ENCODE results near the gene CHAF1A. TPM values are rescaled to one million over a fixed set of nuclear protein-coding genes. Genes with fewer than 3 reads are reported as not detected.
A peak's percentile ranks its signal among the peaks of the same experiment; 100 is the strongest.

Gene CHAF1A
- total and polyA plus RNA-seq, 7 donors: 3.6 to 19.1 (median 5.4) TPM

DNA sequence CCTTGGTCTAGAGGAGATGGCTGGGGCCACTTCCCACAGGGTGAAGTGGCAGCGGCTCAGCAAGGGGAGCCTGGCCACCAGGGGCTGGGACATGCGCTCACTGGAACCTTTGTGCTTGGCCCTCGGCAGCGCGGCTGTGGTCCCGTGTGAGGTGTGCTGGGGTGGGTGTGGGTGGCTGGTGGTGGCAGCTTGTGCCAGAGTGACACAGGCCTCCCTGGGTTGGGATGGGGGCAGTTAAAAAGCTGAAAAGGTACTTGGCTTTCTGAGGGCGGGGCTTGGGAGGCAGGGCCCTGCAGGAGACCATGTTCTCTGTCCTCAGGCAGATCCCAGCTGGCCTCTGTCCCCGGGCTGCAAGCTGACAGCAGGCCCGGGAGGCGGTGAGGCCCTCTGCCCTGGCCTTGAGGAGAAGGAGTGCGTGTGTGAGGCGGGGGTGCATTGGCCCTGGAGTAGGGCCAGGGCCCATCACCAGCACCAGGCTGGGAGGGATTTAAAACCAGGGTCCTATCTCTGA lies 41.7 kb upstream of the CHAF1A start:
- Histone ChIP-seq H3K27ac (peak overlapping the region in 3 of 4 donors; percentile 22 to 49 (median 42)), H3K27me3 (no peaks in the 10 kb centered on the region), H3K9me3 (no peaks in the 10 kb centered on the region), H3K4me1 (peaks cover 0 to 12% (median 5%) of the 10 kb centered on the region in 4 donors), H3K4me3 (no peak overlapping the region), H3K36me3 (peaks cover 24 to 81% (median 38%) of the 10 kb centered on the region in 4 donors)
- peak; percentile 79 for DNase-seq
- 68 to 81% methylated on average over 12 of the region's 12 CpGs for WGBS, 2 donors
- TF ChIP-seq POLR2A (IDR thresholded peaks at IDR 0.05) (no peak), POLR2AphosphoS5 (IDR thresholded peaks at IDR 0.05) (peak in 2 of 4 donors; percentile 17 to 18), CTCF (IDR thresholded peaks at IDR 0.05) (no peak), EP300 (IDR thresholded peaks at IDR 0.05) (no peak)
- intact Hi-C loops (cut with DNase I): no loop called here

DNA sequence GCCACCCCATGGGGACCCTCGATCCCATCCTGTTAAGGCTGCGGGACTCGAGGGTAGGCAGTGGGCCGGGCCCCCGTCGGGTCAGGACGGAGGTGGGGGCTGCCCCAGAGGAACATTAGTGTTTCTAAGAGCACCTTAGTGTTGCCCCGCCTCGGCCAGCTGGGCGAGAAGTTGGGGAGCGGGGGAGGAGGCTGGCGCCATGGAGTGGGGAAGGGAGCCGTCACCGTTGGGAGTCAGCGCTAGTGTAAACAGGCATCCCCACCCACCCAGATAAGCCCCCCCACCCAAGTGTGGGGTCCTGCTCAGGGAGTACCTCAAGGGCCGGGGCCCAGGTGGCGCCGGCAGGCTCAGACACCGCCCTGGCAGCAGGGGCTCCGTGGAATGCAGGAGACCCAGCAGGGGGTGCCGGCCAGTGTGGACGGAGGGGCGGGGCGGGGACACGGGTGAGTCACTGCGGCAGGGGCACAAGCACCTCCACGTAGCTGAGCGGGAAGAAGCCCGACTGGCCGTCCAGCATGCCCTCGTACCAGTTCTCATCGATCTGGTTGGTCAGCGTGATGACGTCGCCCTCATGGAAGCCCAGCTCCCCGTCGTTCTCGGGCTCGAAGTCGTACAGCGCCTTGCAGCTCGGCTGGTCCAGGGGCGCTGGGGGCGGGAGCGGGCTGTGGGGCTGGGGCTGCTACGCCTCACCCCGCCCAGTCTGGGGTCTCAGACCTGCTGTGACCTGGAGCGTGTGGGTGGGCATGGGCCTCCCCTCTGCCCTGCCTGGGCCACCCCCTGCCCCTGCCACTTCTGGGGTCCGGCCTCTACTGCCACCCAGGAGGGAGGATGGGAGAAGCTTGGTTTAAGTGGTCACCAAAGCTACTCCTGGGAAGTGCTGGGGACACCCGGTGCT lies 41.0 kb upstream of the CHAF1A start:
- no peaks in the 10 kb centered on the region for H3K9me3 ChIP-seq
- TF ChIP-seq EP300 (IDR thresholded peaks at IDR 0.05): no peak
- no peak for TF ChIP-seq POLR2A (IDR thresholded peaks at IDR 0.05)
- TF ChIP-seq POLR2AphosphoS5 (IDR thresholded peaks at IDR 0.05): no peak
- TF ChIP-seq CTCF (IDR thresholded peaks at IDR 0.05): no peak
- H3K27me3 ChIP-seq: no peaks in the 10 kb centered on the region
- WGBS, 2 donors: 88 to 89% methylated on average over 50 of the region's 50 CpGs
- H3K27ac ChIP-seq: peak overlapping the region in 3 of 4 donors; percentile 22 to 49 (median 42)
- peaks cover 0 to 12% (median 5%) of the 10 kb centered on the region in 4 donors for H3K4me1 ChIP-seq
- H3K36me3 ChIP-seq: peaks cover 26 to 81% (median 44%) of the 10 kb centered on the region in 4 donors
- intact Hi-C loops (cut with DNase I): no loop called here
- no peak overlapping the region for H3K4me3 ChIP-seq
- DNase-seq: peak; percentile 68

- Histone ChIP-seq H3K27me3 (no peaks in the 10 kb centered on the region), H3K4me3 (no peak overlapping the region), H3K27ac (no peak overlapping the region), H3K4me1 (peaks cover 1 to 18% (median 6%) of the 10 kb centered on the region in 4 donors), H3K9me3 (no peaks in the 10 kb centered on the region), H3K36me3 (peaks cover 26 to 80% (median 47%) of the 10 kb centered on the region in 4 donors)
- TF ChIP-seq EP300 (IDR thresholded peaks at IDR 0.05): no peak
- no peak for TF ChIP-seq CTCF (IDR thresholded peaks at IDR 0.05)
- no peak for TF ChIP-seq POLR2A (IDR thresholded peaks at IDR 0.05)
- no peak for TF ChIP-seq POLR2AphosphoS5 (IDR thresholded peaks at IDR 0.05)
- WGBS, 2 donors: 85 to 87% methylated on average over 32 of the region's 32 CpGs
- intact Hi-C loops (cut with DNase I): no loop called here
- DNase-seq: no peak
Observed at GRCh38 chr19:4362101-4362828, 40.2 kb upstream of the CHAF1A start.

DNA sequence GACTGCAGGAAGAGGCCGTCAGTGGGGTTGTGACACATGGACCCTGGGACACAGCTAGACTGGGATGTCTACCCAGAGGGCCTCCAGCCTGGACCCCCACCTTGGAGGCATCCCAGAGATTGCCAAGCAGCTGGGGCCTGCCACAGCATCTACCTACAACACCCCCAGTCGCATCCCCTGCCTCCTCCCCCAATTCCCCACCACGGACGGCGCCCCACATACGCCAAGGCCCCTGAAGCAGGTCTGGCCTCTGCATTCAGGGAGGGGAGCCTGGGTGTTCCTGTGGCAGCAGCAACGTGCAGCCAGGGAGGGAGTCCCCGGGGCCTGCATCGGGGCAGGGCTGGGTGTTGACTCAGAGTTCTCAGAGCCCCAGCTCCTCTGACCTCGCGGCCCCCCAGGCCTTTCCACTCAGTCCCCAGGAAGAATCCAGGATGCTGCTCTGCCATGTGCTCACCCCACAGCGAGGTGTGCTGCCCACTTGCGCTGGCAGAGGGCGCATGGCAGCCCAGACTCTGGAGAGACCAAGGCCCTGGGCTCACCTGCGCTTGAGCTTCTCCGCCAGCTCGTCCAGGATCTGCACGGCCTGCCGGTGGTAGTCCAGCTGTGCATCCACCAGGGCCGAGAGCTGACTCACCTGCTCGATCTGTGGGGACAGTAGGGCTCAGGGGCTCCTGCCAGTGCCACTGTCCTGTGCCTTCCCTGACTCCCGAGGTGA lies 39.5 kb upstream of the CHAF1A start:
- Histone ChIP-seq H3K27me3 (no peaks in the 10 kb centered on the region), H3K27ac (no peak overlapping the region), H3K36me3 (peaks cover 26 to 78% (median 48%) of the 10 kb centered on the region in 4 donors), H3K4me3 (no peak overlapping the region), H3K9me3 (no peaks in the 10 kb centered on the region), H3K4me1 (peaks cover 3 to 25% (median 12%) of the 10 kb centered on the region in 4 donors)
- 80 to 84% methylated on average over 22 of the region's 22 CpGs for WGBS, 2 donors
- DNase-seq: no peak
- intact Hi-C loops (cut with DNase I): no loop called here
- TF ChIP-seq POLR2AphosphoS5 (IDR thresholded peaks at IDR 0.05) (no peak), POLR2A (IDR thresholded peaks at IDR 0.05) (no peak), CTCF (IDR thresholded peaks at IDR 0.05) (no peak), EP300 (IDR thresholded peaks at IDR 0.05) (no peak)
